HepG2 (cell line): ENCODE data around the gene GABBR2. TPM values are rescaled to one million over a fixed set of nuclear protein-coding genes. Genes with fewer than 3 reads are reported as not detected.
"Not testable (repeated sequence)": the region's sequence is repeated elsewhere in the genome, so short reads cannot be mapped to it uniquely, and the experiment has no call there.

Source experiments
- ATAC-seq: fragments of 200-7000 bp; cut with Tn5 transposase; 3 replicates; pipeline ENCODE4 v1.9.1; 2020; ENCODE audit warnings: mild to moderate bottlenecking, moderate library complexity
- BruUV-seq: library from RNA; stranded (reverse); fragments of 400-500 nt; replicated peaks from 2 replicates; lab custom pipeline; 2021; lab: Mats Ljungman, UMichigan
- CTCF ChIA-PET: fragments of 300-600 bp; formaldehyde crosslinking; extraction: SDS; loops from one replicate; lab custom pipeline; 2021; ENCODE audit warnings: low total read pairs, inconsistent platforms, low intra/inter-chr PET ratio; lab: Yijun Ruan, JAX
- POLR2A ChIA-PET: fragments of 350-600 bp; sonication (Branson Sonifier 250); formaldehyde crosslinking; loops from one replicate; lab custom pipeline; 2020; ENCODE audit warnings: antibody characterized with exemption, inconsistent platforms; lab: Yijun Ruan, JAX
- DNase-seq: peaks from one replicate; pipeline ENCODE4 v3.0.0-alpha.2; 2015; ENCODE audit warnings: low spot score
- FAIRE-seq: peaks from 3 replicates; lab custom pipeline; 2011; peaks lifted over from hg19 to GRCh38; lab: Jason Lieb, UNC
- H2AFZ ChIP-seq: one replicate; pipeline ENCODE4 v1.6.1; 2011; ENCODE audit warnings: low read length, inconsistent platforms
- H3K27ac ChIP-seq: fragments of 300-600 bp; 3 replicates; pipeline ENCODE4 v1.8.0; 2011; ENCODE audit warnings: mixed run types, mild to moderate bottlenecking, mixed read lengths, low read length, inconsistent platforms; ENCODE audit not compliant: insufficient read depth; ENCODE audit errors: extremely low read length
- H3K27me3 ChIP-seq, 2 experiments: fragments of 200-600 bp in 1 of 2; 2 replicates in 1 of 2; 3 replicates in 1 of 2; pipeline versions ENCODE4 v1.6.0 to v1.8.0; 2011; ENCODE audit warnings: low read length in 2 of 2, mild to moderate bottlenecking in 2 of 2, moderate library complexity in 2 of 2, inconsistent platforms in 1 of 2; ENCODE audit not compliant: insufficient read depth in 2 of 2, control insufficient read depth in 1 of 2
- H3K36me3 ChIP-seq, 2 experiments: fragments of 200-600 bp in 1 of 2; replicated peaks in 1 of 2; 2 replicates in 1 of 2; 3 replicates in 1 of 2; pipeline versions ENCODE4 v1.5.1 to v1.8.0; 2011; ENCODE audit warnings: low read length in 2 of 2, inconsistent platforms in 1 of 2; ENCODE audit not compliant: insufficient read depth in 2 of 2, control insufficient read depth in 1 of 2
- H3K4me1 ChIP-seq: 2 replicates; pipeline ENCODE4 v1.5.1; 2012; ENCODE audit warnings: low read length, inconsistent platforms; ENCODE audit not compliant: insufficient read depth
- H3K4me2 ChIP-seq: 2 replicates; pipeline ENCODE4 v1.6.0; 2011; ENCODE audit warnings: low read depth, low read length, inconsistent platforms
- H3K4me3 ChIP-seq, 3 experiments: fragments of 200-600 bp in 1 of 3; sonication (generic), shearing (Covaris generic) in 1 of 3; replicated peaks in 1 of 3; 2 replicates each; pipeline ENCODE4 v1.5.1; 2011 to 2016; ENCODE audit warnings: low read length in 3 of 3, inconsistent platforms in 2 of 3, low read depth in 2 of 3, mild to moderate bottlenecking in 2 of 3, control low read depth in 1 of 3, mixed read lengths in 1 of 3; ENCODE audit not compliant: insufficient read depth in 1 of 3
- H3K79me2 ChIP-seq: one replicate; pipeline ENCODE4 v1.6.1; 2011; ENCODE audit warnings: low read length, inconsistent platforms; ENCODE audit not compliant: insufficient read depth
- H3K9ac ChIP-seq: 2 replicates; pipeline ENCODE4 v1.6.0; 2011; ENCODE audit warnings: mild to moderate bottlenecking, low read depth, low read length, inconsistent platforms; ENCODE audit not compliant: insufficient read depth
- H3K9me3 ChIP-seq: 2 replicates; pipeline ENCODE4 v1.5.1; 2012; ENCODE audit warnings: mild to moderate bottlenecking, low read length
- H4K20me1 ChIP-seq: 2 replicates; pipeline ENCODE4 v1.6.0; 2011; ENCODE audit warnings: inconsistent platforms, mild to moderate bottlenecking, low read length, moderate library complexity; ENCODE audit not compliant: insufficient read depth
- FOXA1 ChIP-seq, 2 experiments: fragments of 450-650 bp in 1 of 2; sonication (generic) in 1 of 2; formaldehyde crosslinking in 1 of 2; IDR thresholded peaks; 2 replicates each; pipeline versions ENCODE4 v1.4.0 to v1.6.1; 2016 to 2020; ENCODE audit warnings: missing genetic modification reagents in 1 of 2
- FOXA3 ChIP-seq: IDR thresholded peaks from 2 replicates; pipeline ENCODE4 v1.6.1; 2016; ENCODE audit warnings: missing genetic modification reagents, missing compliant biosample characterization
- FOXP1 ChIP-seq, 2 experiments: fragments of 450-650 bp in 1 of 2; IDR thresholded peaks; 2 replicates each; pipeline ENCODE4 v1.6.1; 2017 to 2018; ENCODE audit warnings: antibody characterized with exemption in 1 of 2
- SALL1 ChIP-seq: sonication (generic); formaldehyde crosslinking; IDR thresholded peaks from 2 replicates; pipeline ENCODE4 v1.8.0; 2022; ENCODE audit warnings: mild to moderate bottlenecking, missing genetic modification reagents
- whole genome bisulfite sequencing: methylation state at CpG from one replicate; pipeline ENCODE4 v1.1.6; 2017; ENCODE audit warnings: low lambda C conversion rate; 5-methylcytosine and 5-hydroxymethylcytosine counted together
- in situ Hi-C: cut with HindIII; loops from 2 replicates; pipeline ENCODE4 v1.10.0; 2017; ENCODE audit warnings: low pct_unique_long_range_greater_than_20kb; ENCODE audit not compliant: extremely low pct_ligation_motif_present
- intact Hi-C: fragments of 100-400 bp; cut with micrococcal nuclease; formaldehyde crosslinking; loops from one replicate; pipeline ENCODE4 v1.10.0; 2022; ENCODE audit not compliant: unreplicated experiment
- polyA plus RNA-seq, 8 experiments: library from polyadenylated mRNA; depleted of rRNA in 3 of 8; stranded (reverse) in 7 of 8; unstranded in 1 of 8; fragments of >200 nt; fragmentation: Illumina TruSeq in 4 of 8; extraction: Trizol in 4 of 8; gene quantifications; 2 replicates each; pipeline versions ENCODE4 v1.2.1 to v1.2.3, GENCODE V29; 2011 to 2016; ENCODE audit warnings: low read depth in 4 of 8, missing spikeins in 1 of 8, mixed read lengths in 1 of 8; ENCODE audit not compliant: insufficient read depth in 1 of 8
- total RNA-seq, 5 experiments: library from RNA; depleted of rRNA; stranded (reverse); fragments of >200 nt; fragmentation: Illumina TruSeq; extraction: Trizol; gene quantifications; 2 replicates each; pipeline ENCODE4 v1.2.3, GENCODE V29; 2016; ENCODE audit warnings: low read depth in 1 of 5
- TF ChIP-seq, protein P1 (sequence below): sonication (generic); formaldehyde crosslinking; IDR thresholded peaks from 2 replicates; pipeline ENCODE4 v1.4.0; 2020; ENCODE audit warnings: missing genetic modification reagents, borderline replicate concordance
- TF ChIP-seq, protein P2 (sequence below): sonication (generic); formaldehyde crosslinking; IDR thresholded peaks from 2 replicates; pipeline ENCODE4 v1.4.0; 2020; ENCODE audit warnings: missing genetic modification reagents

GABBR2 gene
- total and polyA plus RNA-seq, 2 of the 13 experiments (the other 11 are each of a cell fraction or from before 2014, with no cell fraction given), result 0.02 TPM; not detected in 1

DNA sequence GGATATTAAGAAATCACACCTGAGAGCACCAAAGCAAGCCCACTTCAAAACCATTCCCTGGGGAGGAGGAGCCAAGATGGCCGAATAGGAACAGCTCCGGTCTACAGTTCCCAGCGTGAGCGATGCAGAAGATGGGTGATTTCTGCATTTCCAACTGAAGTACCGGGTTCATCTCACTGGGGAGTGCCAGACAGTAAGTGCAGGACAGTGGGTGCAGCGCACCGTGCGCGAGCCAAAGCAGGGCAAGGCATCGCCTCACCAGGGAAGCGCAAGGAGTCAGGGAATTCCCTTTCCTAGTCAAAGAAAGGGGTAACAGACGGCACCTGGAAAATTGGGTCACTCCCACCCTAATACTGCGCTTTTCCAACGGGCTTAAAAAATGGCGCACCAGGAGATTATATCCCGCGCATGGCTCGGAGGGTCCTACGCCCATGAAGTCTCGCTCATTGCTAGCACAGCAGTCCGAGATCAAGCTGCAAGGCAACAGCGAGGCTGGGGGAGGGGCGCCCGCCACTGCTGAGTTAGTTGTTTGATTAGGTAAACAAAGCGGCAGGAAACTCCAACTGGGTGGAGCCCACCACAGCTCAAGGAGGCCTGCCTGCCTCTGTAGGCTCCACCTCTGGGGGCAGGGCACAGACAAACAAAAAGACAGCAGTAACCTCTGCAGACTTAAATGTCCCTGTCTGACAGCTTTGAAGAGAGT, 200.4 kb downstream of the GABBR2 start:
- H3K9me3 ChIP-seq; intact Hi-C loops; H3K4me3 ChIP-seq; POLR2A ChIA-PET; CTCF ChIA-PET; H2AFZ ChIP-seq; H3K9ac ChIP-seq; H3K36me3 ChIP-seq; H3K4me2 ChIP-seq; H3K27me3 ChIP-seq; H3K27ac ChIP-seq; BruUV-seq; H3K79me2 ChIP-seq; ATAC-seq; in situ Hi-C loops; FAIRE-seq; H4K20me1 ChIP-seq; H3K4me1 ChIP-seq; TF ChIP-seq FOXP1, FOXA1 (IDR thresholded peaks at IDR 0.05): not testable (repeated sequence)
- peak; percentile 16; the same call in 1 of the 2 replicates for TF ChIP-seq SALL1 (CRISPR knock-in tag)
- TF ChIP-seq FOXP1 (CRISPR knock-in tag; IDR thresholded peaks at IDR 0.05), result 0 out of 2 replicates have a peak, but pooled peaks have one; percentile 20
- TF ChIP-seq, protein P1, sequence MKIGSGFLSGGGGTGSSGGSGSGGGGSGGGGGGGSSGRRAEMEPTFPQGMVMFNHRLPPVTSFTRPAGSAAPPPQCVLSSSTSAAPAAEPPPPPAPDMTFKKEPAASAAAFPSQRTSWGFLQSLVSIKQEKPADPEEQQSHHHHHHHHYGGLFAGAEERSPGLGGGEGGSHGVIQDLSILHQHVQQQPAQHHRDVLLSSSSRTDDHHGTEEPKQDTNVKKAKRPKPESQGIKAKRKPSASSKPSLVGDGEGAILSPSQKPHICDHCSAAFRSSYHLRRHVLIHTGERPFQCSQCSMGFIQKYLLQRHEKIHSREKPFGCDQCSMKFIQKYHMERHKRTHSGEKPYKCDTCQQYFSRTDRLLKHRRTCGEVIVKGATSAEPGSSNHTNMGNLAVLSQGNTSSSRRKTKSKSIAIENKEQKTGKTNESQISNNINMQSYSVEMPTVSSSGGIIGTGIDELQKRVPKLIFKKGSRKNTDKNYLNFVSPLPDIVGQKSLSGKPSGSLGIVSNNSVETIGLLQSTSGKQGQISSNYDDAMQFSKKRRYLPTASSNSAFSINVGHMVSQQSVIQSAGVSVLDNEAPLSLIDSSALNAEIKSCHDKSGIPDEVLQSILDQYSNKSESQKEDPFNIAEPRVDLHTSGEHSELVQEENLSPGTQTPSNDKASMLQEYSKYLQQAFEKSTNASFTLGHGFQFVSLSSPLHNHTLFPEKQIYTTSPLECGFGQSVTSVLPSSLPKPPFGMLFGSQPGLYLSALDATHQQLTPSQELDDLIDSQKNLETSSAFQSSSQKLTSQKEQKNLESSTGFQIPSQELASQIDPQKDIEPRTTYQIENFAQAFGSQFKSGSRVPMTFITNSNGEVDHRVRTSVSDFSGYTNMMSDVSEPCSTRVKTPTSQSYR (CRISPR knock-in tag), result peak; percentile 84; the same call in 1 of the 2 replicates
- TF ChIP-seq FOXA3 (CRISPR knock-in tag), result peak; percentile 71
- TF ChIP-seq, protein P2, sequence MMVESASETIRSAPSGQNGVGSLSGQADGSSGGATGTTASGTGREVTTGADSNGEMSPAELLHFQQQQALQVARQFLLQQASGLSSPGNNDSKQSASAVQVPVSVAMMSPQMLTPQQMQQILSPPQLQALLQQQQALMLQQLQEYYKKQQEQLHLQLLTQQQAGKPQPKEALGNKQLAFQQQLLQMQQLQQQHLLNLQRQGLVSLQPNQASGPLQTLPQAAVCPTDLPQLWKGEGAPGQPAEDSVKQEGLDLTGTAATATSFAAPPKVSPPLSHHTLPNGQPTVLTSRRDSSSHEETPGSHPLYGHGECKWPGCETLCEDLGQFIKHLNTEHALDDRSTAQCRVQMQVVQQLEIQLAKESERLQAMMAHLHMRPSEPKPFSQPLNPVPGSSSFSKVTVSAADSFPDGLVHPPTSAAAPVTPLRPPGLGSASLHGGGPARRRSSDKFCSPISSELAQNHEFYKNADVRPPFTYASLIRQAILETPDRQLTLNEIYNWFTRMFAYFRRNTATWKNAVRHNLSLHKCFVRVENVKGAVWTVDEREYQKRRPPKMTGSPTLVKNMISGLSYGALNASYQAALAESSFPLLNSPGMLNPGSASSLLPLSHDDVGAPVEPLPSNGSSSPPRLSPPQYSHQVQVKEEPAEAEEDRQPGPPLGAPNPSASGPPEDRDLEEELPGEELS (CRISPR knock-in tag), result 0 out of 2 replicates have a peak, but pooled peaks have one; percentile 32
- peak; percentile 61; the same call in 1 of the 2 replicates for TF ChIP-seq FOXA1 (CRISPR knock-in tag; IDR thresholded peaks at IDR 0.05)
- DNase-seq, result peak; percentile 27
- WGBS, result 57% methylated on average over 22 of the region's 25 CpGs
